ENCODE data around the gene ASS1.

Gene ASS1

DNA sequence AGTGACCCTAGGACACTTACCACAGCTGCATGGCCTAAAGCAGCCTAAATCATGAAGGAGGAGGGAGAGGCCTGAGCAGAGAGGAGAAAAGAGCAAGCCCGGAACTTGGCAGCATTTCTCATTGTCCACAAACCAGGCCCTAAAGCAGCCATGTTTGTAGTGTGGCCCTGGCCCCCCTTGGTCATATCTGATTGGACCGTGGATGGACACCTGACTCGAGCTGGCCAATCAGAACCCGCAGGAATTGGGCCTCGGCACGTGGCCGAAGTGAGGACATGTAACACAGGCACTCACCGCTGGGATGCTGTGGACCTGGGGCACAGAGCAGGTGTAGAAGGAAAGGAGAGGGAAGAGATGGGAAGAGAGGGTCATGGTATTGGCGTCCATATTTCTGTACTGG lies 56.9 kb downstream of the ASS1 start:
- no peak for FAIRE-seq

DNA sequence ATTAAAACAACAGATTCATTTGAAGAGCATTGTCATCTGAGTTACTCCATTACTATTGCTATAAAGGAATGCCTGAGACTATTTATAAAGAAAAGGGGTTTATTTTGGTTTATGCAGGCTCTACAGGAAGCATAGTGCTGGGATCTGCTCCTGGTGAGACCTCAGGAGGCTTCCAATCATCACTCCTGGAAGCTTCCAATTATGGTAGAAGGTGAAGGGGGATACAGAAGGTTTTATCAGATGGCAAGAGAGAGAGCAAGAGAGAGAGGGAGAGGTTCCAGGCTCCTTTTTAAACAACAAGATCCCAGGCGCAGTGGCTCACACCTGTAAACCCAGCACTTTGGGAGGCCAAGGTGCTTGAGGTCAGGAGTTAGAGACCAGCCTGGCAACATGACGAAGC lies 63.5 kb downstream of the ASS1 start:
- no peak for FAIRE-seq

DNA sequence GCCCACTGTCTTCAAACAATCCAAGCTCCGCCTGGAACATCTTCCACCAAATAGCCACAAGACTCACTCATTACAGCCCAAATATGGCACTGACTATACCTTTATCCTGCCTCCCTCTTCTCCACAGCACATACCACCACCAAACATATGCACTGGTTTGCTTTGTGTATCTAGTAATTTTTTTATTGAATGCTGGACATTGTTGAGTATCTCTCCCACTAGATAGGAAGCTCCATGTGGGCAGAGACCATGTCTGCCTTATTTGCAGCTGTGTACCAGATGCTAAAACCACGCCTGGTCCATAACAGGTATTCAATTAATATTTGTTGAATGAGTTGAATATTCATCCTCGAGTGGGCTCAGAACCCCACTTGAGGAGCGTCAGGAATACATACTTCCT lies 67.4 kb downstream of the ASS1 start:
- FAIRE-seq = no peak

DNA sequence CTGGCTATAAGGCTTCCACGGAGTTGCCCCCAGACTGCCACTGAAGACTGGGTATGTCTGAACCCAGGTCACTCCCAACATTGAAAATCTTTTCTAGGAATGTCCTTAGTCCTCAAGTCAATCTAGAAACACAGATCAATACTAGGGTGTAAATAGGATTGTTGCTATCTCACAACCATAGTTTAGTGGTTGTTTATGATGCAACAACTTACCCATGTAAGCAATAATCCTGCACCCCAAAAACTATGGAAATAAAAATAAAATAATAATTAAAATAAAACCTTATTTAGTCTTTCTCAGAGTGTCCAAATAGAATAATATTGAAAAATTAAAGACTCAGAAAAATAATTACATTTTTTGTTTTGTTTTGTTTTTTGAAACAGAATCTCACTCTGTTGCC lies 68.3 kb downstream of the ASS1 start:
- FAIRE-seq = no peak

DNA sequence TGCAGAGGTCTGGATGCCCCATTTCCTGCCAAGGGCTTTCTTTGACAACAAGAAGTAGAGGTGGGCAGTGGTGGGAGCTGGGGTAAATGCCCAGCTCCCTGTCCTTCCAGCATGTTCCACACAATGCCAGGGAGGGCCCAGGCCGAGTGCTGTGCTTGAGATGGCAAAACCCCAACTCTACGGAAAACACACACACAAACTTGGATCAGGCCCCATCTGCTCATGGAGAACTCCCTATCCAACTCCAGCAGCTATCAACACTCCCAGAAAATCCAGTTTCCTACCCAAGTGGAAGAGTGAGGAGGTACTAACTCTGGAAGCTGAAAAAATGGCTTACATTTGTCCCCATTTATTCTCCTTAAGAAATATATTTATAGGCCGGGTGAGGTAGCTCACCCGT lies 73.5 kb downstream of the ASS1 start:
- no peak for FAIRE-seq

DNA sequence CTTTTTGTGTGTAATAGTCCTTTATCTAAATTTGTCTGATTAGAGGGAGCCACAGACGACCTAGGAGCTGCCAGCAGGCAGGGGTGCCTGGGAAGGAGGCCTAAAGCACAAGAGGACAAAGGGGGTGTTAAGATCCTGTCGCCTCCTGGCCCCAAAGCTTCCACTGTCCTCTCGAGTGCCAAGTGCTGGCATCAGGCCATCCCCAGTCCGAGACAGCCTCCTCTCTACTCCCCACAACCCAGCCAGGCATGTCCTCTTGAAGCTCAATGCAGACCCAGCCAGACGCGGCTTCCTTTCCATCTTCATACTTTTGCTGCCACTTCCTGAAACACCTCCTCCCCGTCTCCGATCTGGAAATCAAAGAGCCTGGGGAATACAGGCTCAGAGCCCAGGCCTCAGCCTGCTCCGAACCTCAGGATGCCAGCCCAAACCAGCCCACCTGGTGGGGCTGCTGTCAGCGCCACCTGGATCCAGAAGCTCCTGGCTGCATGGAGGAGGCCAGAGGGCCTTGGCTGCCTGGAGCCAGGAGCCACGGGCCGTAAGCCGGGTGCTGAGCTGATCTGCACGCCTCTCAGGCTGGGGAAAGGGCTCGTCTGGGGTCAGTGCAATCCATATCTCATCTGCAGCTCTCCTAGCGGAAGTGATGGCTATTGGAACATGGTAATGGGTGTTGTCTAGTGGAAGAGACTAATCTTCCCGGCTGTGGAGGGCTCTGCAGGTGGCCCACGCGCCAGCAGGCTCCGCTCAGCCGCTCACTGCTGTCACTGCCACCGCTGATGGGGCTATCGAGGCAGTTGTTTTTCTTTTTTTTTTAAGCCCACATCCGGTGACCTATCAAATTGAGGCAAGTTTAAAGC lies 74.4 kb downstream of the ASS1 start:
- no peak for FAIRE-seq

DNA sequence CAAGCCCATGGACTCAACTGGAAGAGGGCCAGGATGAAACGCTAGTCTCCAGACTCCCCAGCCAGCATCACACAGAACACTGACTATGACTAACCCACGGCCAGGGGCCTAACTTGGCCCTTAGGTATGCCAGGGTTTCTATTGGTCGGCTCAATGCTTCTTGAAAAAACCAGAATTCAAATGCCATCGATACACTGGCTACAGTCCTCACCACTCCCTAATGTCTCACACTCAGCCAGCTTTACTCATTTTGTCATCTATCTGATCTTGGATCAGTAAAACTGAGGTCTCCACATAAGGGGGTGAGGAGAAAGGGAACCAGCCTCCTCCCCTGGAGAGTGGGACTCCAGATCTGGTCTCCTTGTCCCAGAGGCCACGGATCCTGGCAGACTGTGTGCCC lies 75.2 kb downstream of the ASS1 start:
- FAIRE-seq = no peak

DNA sequence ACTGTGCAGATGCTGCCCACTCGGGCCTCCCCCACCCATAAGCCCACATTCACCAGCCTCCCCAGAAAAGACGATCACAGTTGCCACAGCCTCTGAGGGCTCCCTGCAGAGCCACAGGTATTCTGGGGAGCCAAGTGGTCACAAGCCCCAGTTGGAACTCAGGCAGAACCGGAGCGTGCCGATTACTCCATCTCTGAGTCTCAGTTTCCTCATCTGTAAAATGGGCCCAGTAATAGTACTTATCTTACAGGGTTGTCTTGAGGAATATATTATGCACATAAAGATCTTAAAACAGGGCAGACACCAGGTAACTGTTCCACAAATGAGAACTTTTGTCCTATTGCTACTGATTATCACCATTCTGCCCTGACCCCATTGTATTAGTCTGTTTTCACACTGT lies 77.0 kb downstream of the ASS1 start:
- FAIRE-seq = no peak

DNA sequence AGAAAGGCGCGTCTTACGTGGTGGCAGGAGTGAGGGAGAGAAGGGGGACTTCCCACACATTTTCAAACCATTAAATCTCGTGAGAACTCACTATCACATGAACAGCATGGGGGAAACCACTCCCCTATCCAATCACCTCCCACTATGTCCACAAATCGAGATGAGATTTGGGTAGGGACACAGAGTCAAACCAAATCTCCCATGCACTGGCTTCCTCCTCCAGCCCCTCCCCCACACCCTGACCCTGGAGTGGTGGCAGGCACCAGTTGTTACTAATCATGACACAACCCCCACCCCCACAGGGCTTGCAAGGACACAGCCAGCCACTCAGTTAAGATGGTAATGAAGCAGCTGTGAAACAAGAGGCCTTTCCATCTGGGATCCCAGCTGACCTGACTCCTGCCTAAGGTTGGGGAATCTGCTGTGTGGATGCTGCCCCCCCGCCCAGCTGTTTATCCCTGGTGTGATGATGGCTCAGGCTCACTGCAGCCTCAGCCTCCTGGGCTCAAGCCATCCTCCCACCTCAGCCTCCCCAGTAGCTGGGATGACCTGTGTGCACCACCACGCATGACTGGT lies 77.6 kb downstream of the ASS1 start:
- FAIRE-seq = no peak

DNA sequence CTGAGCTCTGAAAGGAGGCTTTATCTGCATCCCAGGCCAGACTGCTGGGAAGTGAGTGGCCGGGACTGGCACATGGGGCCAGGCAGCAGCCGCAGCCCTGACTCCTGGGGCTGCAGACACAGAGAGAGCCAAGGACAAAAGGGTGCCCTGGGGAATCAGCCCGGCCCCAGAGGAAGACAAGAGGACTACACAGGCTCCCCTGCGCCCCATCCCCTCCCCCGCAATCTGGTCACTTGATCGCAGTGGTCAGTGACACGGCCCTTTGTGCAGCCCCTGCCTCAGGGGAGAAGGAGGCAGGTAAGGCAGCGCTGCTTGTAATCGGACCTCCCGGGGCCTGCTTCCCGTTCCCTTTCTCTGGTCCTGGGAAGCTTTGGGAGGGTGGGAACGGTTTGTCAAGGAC lies 79.2 kb downstream of the ASS1 start:
- FAIRE-seq = no peak

DNA sequence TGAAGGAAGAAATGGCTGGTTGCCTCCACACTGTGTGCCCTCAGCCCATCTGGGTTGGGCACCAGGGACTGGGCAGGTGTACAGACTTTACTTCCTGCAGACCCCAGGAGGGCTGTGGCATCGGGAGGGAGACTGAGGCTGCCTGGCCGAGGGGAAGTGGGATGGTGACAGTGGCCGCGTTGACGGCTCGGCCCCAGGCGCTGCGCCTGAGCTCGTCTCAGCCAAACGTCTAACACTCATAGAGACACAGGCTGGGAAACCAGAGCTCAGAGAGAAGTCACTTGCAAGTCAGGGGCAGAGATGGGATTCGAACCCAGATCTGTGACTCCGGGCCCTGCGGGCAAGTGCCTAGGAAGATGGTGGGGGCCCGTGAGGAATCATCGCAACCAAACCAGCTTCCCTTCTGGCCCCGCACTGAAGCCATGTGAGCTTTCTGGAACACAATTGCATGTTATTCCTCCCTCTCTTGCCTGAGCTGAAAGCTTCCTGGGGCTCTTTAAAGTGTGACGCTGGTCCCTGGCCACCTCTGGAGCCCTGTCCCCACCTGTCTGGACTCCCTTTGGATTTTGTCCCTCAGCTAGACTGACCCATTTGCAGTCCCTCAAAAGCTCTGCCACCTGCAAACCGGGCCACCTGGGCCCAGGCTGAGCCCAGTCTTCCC lies 81.6 kb downstream of the ASS1 start:
- FAIRE-seq = no peak

DNA sequence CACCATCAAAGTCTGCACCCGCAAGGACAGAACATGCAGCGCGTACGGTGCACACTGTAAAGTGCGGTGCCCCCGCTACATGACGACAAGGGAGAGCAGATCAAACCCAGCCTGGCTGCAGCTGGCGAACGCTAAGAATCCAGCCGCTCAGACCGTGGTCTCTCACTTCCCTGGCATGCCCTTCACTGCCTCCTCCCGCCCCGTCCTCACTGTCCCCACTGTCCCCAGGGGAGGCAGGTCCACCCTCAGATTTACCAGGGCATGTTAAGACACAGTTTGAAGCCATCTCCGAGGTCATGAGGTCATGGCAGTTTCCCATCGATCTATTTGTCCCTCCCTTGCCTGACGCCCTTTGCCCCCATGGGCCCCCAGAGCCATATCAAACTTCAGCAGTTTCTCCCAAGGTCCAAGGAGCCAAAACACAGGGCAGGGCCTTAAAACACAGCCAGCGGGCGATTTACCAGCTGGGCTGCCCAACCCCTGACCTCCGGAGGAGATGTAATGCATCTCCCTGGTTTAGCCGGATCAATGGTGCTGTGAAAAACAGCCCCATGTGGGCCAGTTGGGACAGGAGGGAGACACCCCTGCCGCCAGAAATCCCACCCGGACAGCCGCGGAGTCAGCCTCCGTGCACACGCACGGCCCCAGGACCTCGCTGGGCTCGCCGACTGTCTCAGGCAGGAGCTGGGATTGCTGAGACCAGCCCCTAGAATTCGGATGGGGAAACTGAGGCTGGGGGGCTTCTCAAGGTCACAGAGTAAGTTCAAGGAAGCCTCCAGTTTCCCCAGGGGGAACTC lies 82.3 kb downstream of the ASS1 start:
- FAIRE-seq = no peak

DNA sequence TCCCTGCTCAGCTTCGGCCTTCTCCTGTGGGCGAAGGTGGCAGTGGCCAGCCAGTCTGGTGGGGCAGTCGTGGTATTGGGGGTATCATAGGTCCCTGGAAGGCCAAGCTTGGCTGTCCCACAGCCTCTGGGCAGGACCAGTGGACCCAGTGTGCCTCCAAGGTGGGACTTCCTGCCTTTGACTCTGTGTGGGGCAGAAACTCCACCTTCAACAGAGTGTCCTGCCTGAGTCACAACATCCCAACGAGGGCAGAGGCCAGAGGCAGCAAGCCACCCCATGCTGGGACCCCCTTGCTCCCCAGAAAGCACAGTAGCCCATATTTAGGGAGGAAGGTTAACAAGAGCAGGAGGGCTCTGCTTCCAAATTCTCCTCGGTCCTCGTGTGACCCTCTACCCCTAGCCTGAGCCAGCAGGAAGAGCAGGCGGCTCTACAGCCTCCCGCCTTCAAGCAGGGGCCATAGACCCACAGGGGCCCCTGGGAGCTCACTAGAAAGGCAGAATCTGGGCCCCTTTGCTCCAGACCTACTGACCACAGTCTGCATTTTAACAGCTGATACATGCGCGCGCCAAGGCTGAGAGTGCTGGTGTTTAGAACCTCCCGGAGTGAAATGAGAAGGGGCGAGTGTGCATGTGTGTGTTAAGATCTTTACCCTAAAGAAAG lies 83.0 kb downstream of the ASS1 start:
- FAIRE-seq = no peak

DNA sequence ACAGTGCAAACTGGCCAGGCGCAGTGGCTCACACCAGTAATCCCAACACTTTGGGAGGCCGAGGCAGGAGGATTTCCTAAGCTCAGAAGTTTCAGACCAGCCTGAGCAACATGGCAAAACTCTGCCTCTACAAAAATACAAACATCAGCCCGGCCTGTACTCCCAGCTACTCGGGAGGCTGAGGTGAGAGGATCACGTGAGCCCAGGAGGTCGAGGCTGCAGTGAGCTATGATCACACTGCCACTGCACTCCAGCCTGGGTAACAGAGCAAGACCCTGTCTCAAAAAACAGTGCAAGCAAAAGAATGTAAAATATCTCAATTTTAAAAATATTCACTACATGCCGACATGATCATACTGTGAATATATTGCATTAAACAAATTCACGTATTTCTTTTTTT lies 83.9 kb downstream of the ASS1 start:
- FAIRE-seq = no peak

DNA sequence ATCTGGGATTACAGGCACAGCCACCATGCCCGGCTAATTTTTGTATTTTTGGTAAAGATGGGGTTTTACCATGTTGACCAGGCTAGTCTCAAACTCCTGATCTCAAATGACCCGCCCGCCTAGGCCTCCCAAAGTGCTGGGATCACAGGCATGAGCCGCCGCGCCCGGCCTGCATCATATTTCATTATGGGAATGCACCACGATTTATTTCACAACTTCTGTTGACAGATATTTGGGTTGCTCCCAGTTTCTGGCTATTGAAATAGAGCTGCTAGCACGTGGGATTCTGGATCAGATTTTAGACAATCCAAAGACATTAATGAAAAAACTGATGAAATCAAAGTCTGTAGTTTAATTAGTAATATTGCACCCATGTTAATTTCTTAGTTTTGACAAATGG lies 86.2 kb downstream of the ASS1 start:
- FAIRE-seq = no peak

DNA sequence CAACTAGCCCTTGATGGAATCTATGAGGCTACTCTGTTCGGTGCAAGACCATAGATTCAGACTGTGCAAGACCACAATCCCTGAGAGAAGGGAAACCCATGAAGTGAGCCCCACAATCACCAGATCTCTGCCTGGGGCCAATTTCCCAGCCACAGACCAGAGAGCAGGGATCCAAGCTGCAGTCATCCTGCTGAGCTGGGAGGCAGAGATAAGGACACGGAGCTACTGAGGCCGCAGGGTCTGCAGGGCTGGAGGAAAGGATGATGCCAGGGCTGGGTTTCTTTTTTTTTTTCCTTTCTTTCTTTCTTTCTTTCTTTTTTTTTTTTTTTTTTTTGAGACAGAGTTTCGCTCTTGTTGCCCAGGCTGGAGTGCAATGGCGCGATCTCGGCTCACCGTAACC lies 86.9 kb downstream of the ASS1 start:
- no peak for FAIRE-seq

DNA sequence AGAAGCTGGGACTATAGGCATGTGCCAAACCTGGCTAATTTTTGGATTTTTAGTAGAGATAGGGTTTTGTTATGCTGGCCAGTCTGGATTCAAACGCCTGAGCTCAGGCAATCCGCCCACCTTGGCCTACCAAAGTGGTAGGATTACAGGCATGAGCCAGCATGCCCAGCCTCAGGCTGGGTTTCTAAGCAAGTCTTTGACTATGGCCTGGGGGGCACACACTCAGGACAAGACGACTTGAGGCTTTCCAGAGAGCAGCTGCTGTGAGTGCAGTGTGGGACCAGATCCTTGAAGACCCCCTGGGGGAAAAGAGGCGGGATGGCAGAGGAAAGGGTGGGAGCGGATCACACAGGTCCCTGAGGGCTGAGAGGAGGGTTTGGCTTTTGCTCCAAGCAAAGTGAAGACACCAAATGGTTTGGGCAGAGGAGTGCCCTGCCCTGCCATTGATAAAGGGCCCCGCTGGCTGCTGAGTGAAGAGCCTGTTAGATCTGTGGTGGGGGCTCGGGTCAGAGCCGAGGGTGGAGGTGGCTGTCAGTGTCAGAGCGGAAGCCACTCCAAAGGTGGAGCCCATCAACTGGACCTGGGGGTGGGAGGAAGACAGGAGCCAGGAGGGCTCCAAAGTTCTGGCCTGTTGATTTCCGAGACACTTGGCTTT lies 87.8 kb downstream of the ASS1 start:
- FAIRE-seq = no peak

DNA sequence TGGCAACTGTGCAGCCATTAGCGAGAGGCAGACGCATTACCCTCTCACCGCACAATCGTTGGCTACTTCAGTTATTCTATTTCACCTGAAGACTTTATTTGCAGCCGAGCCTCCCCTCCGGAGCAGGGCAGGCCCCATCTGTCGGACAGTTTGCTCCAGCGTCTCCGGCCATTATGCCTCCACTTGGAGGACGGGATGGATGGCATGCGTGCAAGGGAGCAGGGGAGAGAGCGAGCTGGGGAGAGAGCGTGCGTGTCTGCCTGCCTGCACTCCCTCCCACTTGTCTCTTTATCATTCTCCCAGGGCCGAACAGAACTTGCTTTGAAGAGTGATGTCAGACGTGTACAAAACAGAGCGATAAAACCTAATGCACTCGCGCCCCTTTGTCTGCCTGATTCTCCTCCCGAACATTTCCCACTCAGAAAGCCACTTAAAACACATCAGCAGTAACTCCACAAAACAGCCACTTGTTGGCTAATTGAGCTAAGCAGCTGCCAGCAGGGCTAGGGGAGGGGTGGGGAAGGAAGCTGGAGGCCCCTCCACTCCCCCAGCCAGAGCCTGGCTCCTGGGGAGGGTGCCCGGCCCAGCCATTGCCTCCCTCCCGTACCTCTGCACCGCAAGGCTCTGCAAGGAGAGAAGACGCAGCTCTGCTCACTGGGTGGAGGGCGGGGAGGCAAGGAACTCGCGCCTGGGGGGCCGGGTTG lies 91.2 kb downstream of the ASS1 start:
- FAIRE-seq = no peak

DNA sequence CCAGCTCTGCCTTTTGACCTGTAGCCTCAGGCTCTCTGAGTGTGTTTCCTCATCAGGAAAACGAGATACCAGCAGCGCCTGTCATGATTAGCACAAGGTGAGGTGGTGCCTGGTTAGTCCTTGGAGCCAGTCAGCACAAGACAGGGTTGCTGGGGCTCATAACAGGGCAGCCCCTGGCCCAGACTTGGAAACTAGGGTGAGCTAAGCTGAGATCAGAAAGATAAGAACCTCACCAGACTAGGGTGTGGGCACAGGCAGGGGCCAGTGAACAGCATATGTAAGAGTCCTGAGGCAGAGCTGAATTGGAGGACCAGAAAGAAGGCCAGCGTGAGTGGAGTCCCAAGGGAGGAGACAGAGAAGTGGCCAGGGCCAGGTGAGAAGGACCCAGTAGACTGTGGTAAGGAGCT lies 91.9 kb downstream of the ASS1 start:
- no peak for FAIRE-seq

DNA sequence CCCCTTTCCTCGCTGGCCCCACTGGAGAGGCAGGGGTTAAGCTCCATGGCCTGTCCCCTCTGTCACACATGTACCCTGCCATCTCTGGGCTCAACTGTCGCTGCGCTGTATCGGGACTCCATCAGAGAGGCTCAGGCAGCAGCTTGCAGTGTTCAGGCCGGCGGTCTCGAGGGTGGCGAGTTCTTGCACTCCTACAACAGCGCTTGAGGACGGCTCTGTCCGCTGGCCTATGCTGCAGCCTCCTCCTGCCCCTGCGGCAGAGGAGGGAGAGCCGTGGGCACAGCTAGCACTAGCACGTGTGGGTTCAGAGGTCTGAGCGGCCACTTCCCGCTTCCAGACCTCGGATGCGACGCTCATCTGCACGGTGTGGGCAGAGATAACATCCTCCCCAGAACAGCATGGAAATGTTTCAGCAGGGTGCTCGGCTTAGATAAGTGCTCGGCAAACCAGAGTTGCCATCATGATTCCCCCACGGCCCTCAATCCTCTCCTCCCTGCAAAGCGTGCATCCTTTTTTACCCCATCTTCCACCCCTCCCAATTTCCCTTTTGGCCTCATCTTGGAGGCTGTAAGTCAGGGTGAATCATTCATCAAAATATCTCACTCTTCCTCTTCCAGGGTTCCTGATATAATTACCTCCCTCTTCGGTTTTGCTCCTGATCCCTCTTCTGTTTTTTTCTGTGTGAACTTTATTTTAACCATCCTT lies 92.7 kb downstream of the ASS1 start:
- FAIRE-seq = no peak
